HepG2 (cell line): ENCODE results near the gene NBR1. TPM values are rescaled to one million over a fixed set of nuclear protein-coding genes. Genes with fewer than 3 reads are reported as not detected.

ENCODE experiments used
- EED ChIP-seq: sonication (generic); formaldehyde crosslinking; IDR thresholded peaks from 2 replicates; pipeline ENCODE4 v1.5.0; 2020; ENCODE audit warnings: mild to moderate bottlenecking, missing genetic modification reagents
- ETV5 ChIP-seq: IDR thresholded peaks from 2 replicates; pipeline ENCODE4 v1.6.1; 2018; ENCODE audit warnings: missing biosample characterization, missing genetic modification reagents, inconsistent platforms, borderline replicate concordance
- ISL2 ChIP-seq: sonication (generic); formaldehyde crosslinking; IDR thresholded peaks from 2 replicates; pipeline ENCODE4 v1.5.0; 2020; ENCODE audit warnings: missing genetic modification reagents
- KLF12 ChIP-seq: sonication (generic); formaldehyde crosslinking; IDR thresholded peaks from 2 replicates; pipeline ENCODE4 v1.4.0; 2020; ENCODE audit warnings: missing genetic modification reagents, borderline replicate concordance
- MIER2 ChIP-seq: IDR thresholded peaks from 2 replicates; pipeline ENCODE4 v1.6.1; 2016; ENCODE audit warnings: missing biosample characterization, missing genetic modification reagents
- MYPOP ChIP-seq: sonication (generic); formaldehyde crosslinking; IDR thresholded peaks from 2 replicates; pipeline ENCODE4 v1.8.1; 2023; ENCODE audit warnings: mild to moderate bottlenecking, moderate library complexity, missing genetic modification reagents
- RBM39 ChIP-seq: fragments of 200-400 bp; formaldehyde crosslinking; IDR thresholded peaks from one replicate; pipeline ENCODE4 v1.6.1; 2018; ENCODE audit warnings: antibody characterized with exemption, mild to moderate bottlenecking, low read depth, low read length; ENCODE audit not compliant: poor library complexity, severe bottlenecking
- RFXAP ChIP-seq: sonication (generic); formaldehyde crosslinking; IDR thresholded peaks from 2 replicates; pipeline ENCODE4 v1.4.0; 2020; ENCODE audit warnings: missing genetic modification reagents, borderline replicate concordance
- STAG1 ChIP-seq: sonication (generic); formaldehyde crosslinking; IDR thresholded peaks from 2 replicates; pipeline ENCODE4 v1.4.0; 2020; ENCODE audit warnings: missing genetic modification reagents
- TCF7 ChIP-seq: sonication (generic); IDR thresholded peaks from 2 replicates; pipeline ENCODE4 v1.6.1; 2016; ENCODE audit warnings: antibody characterized with exemption, low read depth
- THRA ChIP-seq: sonication (generic); formaldehyde crosslinking; IDR thresholded peaks from 2 replicates; pipeline ENCODE4 v1.4.0; 2020; ENCODE audit warnings: missing genetic modification reagents, borderline replicate concordance
- ZBTB43 ChIP-seq: sonication (generic); formaldehyde crosslinking; conservative IDR thresholded peaks from 2 replicates; pipeline ENCODE4 v1.4.0; 2020; ENCODE audit warnings: missing genetic modification reagents
- ZMYM3 ChIP-seq: sonication (generic); formaldehyde crosslinking; IDR thresholded peaks from 2 replicates; pipeline ENCODE4 v1.5.1; 2020; ENCODE audit warnings: mild to moderate bottlenecking, missing genetic modification reagents
- ZNF232 ChIP-seq: sonication (generic); formaldehyde crosslinking; IDR thresholded peaks from 2 replicates; pipeline ENCODE4 v1.4.0; 2020; ENCODE audit warnings: missing genetic modification reagents, borderline replicate concordance
- ZNF572 ChIP-seq: sonication (generic); formaldehyde crosslinking; IDR thresholded peaks from 2 replicates; pipeline ENCODE4 v1.5.1; 2020; ENCODE audit warnings: mild to moderate bottlenecking, missing genetic modification reagents
- ZNF598 ChIP-seq: sonication (generic); formaldehyde crosslinking; IDR thresholded peaks from 2 replicates; pipeline ENCODE4 v1.5.1; 2020; ENCODE audit warnings: mild to moderate bottlenecking, missing genetic modification reagents, borderline replicate concordance
- ZNF652 ChIP-seq: IDR thresholded peaks from 2 replicates; pipeline ENCODE4 v1.6.1; 2016; ENCODE audit warnings: low read depth, borderline replicate concordance
- ZNF670 ChIP-seq: sonication (generic); formaldehyde crosslinking; IDR thresholded peaks from 2 replicates; pipeline ENCODE4 v1.8.0; 2022; ENCODE audit warnings: mild to moderate bottlenecking, missing genetic modification reagents, borderline replicate concordance
- polyA plus RNA-seq, 8 experiments: library from polyadenylated mRNA; depleted of rRNA in 3 of 8; stranded (reverse) in 7 of 8; unstranded in 1 of 8; fragments of >200 nt; fragmentation: Illumina TruSeq in 4 of 8; extraction: Trizol in 4 of 8; gene quantifications; 2 replicates each; pipeline versions ENCODE4 v1.2.1 to v1.2.3, GENCODE V29; 2011 to 2016; ENCODE audit warnings: low read depth in 4 of 8, missing spikeins in 1 of 8, mixed read lengths in 1 of 8; ENCODE audit not compliant: insufficient read depth in 1 of 8
- total RNA-seq, 5 experiments: library from RNA; depleted of rRNA; stranded (reverse); fragments of >200 nt; fragmentation: Illumina TruSeq; extraction: Trizol; gene quantifications; 2 replicates each; pipeline ENCODE4 v1.2.3, GENCODE V29; 2016; ENCODE audit warnings: low read depth in 1 of 5
- TF ChIP-seq, protein P1 (sequence below): sonication (generic); formaldehyde crosslinking; IDR thresholded peaks from 2 replicates; pipeline ENCODE4 v1.4.0; 2020; ENCODE audit warnings: missing genetic modification reagents
- TF ChIP-seq, protein P2 (sequence below): sonication (generic); formaldehyde crosslinking; IDR thresholded peaks from 2 replicates; pipeline ENCODE4 v1.4.0; 2020; ENCODE audit warnings: missing genetic modification reagents

NBR1 gene
- total and polyA plus RNA-seq, 2 of the 13 experiments (the other 11 are each of a cell fraction or from before 2014, with no cell fraction given): 51.7 to 121 TPM

DNA sequence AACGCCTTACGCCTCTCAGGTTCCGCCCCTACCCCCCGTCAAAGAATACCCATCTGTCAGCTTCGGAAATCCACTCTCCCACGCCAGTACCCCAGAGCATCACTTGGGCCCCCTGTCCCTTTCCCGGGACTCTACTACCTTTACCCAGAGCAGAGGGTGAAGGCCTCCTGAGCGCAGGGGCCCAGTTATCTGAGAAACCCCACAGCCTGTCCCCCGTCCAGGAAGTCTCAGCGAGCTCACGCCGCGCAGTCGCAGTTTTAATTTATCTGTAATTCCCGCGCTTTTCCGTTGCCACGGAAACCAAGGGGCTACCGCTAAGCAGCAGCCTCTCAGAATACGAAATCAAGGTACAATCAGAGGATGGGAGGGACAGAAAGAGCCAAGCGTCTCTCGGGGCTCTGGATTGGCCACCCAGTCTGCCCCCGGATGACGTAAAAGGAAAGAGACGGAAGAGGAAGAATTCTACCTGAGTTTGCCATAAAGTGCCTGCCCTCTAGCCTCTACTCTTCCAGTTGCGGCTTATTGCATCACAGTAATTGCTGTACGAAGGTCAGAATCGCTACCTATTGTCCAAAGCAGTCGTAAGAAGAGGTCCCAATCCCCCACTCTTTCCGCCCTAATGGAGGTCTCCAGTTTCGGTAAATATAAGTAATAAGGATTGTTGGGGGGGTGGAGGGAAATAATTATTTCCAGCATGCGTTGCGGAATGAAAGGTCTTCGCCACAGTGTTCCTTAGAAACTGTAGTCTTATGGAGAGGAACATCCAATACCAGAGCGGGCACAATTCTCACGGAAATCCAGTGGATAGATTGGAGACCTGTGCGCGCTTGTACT lies 45.7 kb upstream of the NBR1 start, which contains the start of gene BRCA1 (continued):
- TF ChIP-seq RFXAP (CRISPR knock-in tag) (peak; percentile 93), ZNF670 (CRISPR knock-in tag) (no peak), RBM39 (no peak), KLF12 (0 out of 2 replicates have a peak, but pooled peaks have one; percentile 37), ETV5 (CRISPR knock-in tag) (peak; percentile 46; the same call in 1 of the 2 replicates), ZMYM3 (CRISPR knock-in tag) (no peak), ZNF652 (peak; percentile 37; the same call in 1 of the 2 replicates), ZBTB43 (CRISPR knock-in tag) (0 out of 2 replicates have a peak, but pooled peaks have one; percentile 18), ZNF232 (CRISPR knock-in tag) (no peak; the same call in 1 of the 2 replicates), EED (no peak), MYPOP (CRISPR knock-in tag) (peak; percentile 32; the same call in 1 of the 2 replicates), TCF7 (peak; percentile 20; the same call in 1 of the 2 replicates), ZNF598 (no peak), STAG1 (CRISPR knock-in tag) (no peak), THRA (CRISPR knock-in tag) (0 out of 2 replicates have a peak, but pooled peaks have one; percentile 46), MIER2 (CRISPR knock-in tag) (0 out of 2 replicates have a peak, but pooled peaks have one; percentile 52), ISL2 (no peak; the same call in 1 of the 2 replicates), ZNF572 (0 out of 2 replicates have a peak, but pooled peaks have one; percentile 68)
- TF ChIP-seq, protein P1, sequence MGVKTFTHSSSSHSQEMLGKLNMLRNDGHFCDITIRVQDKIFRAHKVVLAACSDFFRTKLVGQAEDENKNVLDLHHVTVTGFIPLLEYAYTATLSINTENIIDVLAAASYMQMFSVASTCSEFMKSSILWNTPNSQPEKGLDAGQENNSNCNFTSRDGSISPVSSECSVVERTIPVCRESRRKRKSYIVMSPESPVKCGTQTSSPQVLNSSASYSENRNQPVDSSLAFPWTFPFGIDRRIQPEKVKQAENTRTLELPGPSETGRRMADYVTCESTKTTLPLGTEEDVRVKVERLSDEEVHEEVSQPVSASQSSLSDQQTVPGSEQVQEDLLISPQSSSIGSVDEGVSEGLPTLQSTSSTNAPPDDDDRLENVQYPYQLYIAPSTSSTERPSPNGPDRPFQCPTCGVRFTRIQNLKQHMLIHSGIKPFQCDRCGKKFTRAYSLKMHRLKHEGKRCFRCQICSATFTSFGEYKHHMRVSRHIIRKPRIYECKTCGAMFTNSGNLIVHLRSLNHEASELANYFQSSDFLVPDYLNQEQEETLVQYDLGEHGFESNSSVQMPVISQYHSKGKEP (CRISPR knock-in tag): no peak
- TF ChIP-seq, protein P2, sequence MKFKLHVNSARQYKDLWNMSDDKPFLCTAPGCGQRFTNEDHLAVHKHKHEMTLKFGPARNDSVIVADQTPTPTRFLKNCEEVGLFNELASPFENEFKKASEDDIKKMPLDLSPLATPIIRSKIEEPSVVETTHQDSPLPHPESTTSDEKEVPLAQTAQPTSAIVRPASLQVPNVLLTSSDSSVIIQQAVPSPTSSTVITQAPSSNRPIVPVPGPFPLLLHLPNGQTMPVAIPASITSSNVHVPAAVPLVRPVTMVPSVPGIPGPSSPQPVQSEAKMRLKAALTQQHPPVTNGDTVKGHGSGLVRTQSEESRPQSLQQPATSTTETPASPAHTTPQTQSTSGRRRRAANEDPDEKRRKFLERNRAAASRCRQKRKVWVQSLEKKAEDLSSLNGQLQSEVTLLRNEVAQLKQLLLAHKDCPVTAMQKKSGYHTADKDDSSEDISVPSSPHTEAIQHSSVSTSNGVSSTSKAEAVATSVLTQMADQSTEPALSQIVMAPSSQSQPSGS: peak; percentile 89; the same call in 1 of the 2 replicates
